Right kidney (tissue), 9 donors: ENCODE measurements around the gene ITGB3BP.
"Not testable (repeated sequence)": the region's sequence is repeated elsewhere in the genome, so short reads cannot be mapped to it uniquely, and the experiment has no call there.

Experiments
- DNase-seq: peaks from one replicate; pipeline ENCODE4 v3.0.0-alpha.2; 2016
- long read RNA-seq, 8 donors: transcript quantifications; one replicate each; lab custom pipeline, GENCODE V29; 2026

The ITGB3BP gene, protein sequence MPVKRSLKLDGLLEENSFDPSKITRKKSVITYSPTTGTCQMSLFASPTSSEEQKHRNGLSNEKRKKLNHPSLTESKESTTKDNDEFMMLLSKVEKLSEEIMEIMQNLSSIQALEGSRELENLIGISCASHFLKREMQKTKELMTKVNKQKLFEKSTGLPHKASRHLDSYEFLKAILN
- long read RNA-seq, donor 1, transcript ITGB3BP-201 (9 exons, 948 nt), result major isoform, 30 of 96 reads
- long read RNA-seq, donor 1, transcript ITGB3BP-214 (2 exons, 589 nt), result minor isoform, 5 of 96 reads
- long read RNA-seq, donor 1, transcript ITGB3BP-212 (10 exons, 1,285 nt), result minor isoform, 14 of 96 reads
- long read RNA-seq, donor 1, partial matches to known transcripts, result 36 of 96 reads
- long read RNA-seq, donor 1, other reads (novel, unspliced or antisense), result 7 of 96 reads
- long read RNA-seq, donor 2, transcript ITGB3BP-201 (9 exons, 948 nt), result major isoform, 15 of 27 reads
- long read RNA-seq, donor 2, partial matches to known transcripts, result 5 of 27 reads
- long read RNA-seq, donor 2, other reads (novel, unspliced or antisense), result 0 of 27 reads
- long read RNA-seq, donor 3, transcript ITGB3BP-201 (9 exons, 948 nt), result major isoform, 12 of 15 reads
- long read RNA-seq, donor 3, partial matches to known transcripts, result 0 of 15 reads
- long read RNA-seq, donor 3, other reads (novel, unspliced or antisense), result 0 of 15 reads
- long read RNA-seq, donor 4, transcript ITGB3BP-201 (9 exons, 948 nt), result major isoform, 19 of 73 reads
- long read RNA-seq, donor 4, partial matches to known transcripts, result 48 of 73 reads
- long read RNA-seq, donor 4, other reads (novel, unspliced or antisense), result 0 of 73 reads
- long read RNA-seq, donor 5, transcript ITGB3BP-212 (10 exons, 1,285 nt), result minor isoform, 7 of 67 reads
- long read RNA-seq, donor 5, transcript ITGB3BP-201 (9 exons, 948 nt), result major isoform, 14 of 67 reads
- long read RNA-seq, donor 5, partial matches to known transcripts, result 33 of 67 reads
- long read RNA-seq, donor 5, other reads (novel, unspliced or antisense), result 11 of 67 reads
- long read RNA-seq, donor 6, transcript ITGB3BP-201 (9 exons, 948 nt), result major isoform, 16 of 105 reads
- long read RNA-seq, donor 6, partial matches to known transcripts, result 72 of 105 reads
- long read RNA-seq, donor 6, other reads (novel, unspliced or antisense), result 11 of 105 reads
- long read RNA-seq, donor 7, transcript ITGB3BP-212 (10 exons, 1,285 nt), result minor isoform, 9 of 42 reads
- long read RNA-seq, donor 7, transcript ITGB3BP-201 (9 exons, 948 nt), result major isoform, 23 of 42 reads
- long read RNA-seq, donor 7, partial matches to known transcripts, result 6 of 42 reads
- long read RNA-seq, donor 7, other reads (novel, unspliced or antisense), result 0 of 42 reads
- long read RNA-seq, donor 8, transcript ITGB3BP-212 (10 exons, 1,285 nt), result minor isoform, 7 of 33 reads
- long read RNA-seq, donor 8, transcript ITGB3BP-201 (9 exons, 948 nt), result major isoform, 23 of 33 reads
- long read RNA-seq, donor 8, partial matches to known transcripts, result 0 of 33 reads
- long read RNA-seq, donor 8, other reads (novel, unspliced or antisense), result 0 of 33 reads

DNA sequence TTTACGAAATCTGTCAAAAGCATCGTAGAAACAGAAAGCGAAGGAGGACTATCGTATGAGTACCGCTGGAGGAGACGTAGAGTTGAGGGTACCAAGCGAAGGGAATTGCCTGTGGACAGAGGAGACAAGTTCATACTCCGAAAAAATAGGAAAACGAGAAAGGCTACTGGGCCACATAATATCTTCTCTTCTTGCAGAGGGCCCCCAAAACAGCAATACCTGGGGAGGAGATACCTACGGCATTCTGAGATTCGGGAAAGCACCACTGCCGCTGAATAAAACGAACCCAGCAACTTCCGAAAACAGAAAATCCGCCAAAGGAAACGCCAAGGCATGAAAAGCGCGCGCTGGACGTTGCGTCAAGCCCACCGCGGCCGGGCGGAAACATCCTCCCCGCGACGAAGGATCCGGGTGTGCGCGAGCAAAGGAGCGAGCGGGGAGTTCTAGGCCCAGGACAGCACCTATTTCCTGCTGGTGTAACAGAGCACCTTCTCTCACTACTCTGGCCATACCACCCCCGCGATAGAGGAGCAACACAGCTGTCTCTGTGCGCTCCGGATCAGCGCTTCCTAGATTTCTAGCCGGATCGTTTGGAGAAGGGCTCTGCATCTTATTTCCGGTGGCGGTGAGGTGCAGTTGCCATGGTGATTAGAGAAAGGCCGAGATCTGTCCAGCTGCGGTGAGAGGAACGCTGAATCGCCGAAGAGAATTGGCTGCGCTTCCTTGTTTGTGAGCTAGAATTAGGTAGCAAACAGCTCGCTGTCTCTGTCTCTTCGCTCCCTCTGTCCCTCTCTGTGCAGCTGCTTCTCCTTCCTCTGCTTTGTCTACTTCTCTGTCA lies at the start of gene ITGB3BP, which contains the start of gene EFCAB7:
Gene ITGB3BP (minus strand): TSS at position 335 of the 838 bp plus-strand sequence. CDS start 92 bp downstream, at position 243.
Gene EFCAB7 (plus strand): TSS at position 635 of the 838 bp plus-strand sequence. CDS start 2,048 bp downstream, outside the sequence.
- peak; percentile 95 for DNase-seq

DNA sequence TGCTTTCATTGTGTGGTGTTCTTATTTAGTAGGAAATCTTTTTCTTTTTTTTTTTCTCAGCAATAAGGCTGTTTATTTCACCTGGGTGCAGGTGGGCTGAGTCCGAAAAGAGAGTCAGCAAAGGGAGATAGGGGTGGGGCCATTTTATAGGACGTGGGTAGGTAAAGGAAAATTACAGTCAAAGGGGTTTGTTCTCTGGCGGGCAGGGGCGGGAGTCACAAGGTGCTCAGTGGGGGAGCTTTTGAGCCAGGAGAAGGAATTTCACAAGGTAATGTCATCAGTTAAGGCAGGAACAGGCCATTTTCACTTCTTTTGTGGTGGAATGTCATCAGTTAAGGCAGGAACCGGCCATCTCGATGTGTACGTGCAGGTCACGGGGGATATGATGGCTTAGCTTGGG lies 49.7 kb upstream of the ITGB3BP start:
- not testable (repeated sequence) for DNase-seq

DNA sequence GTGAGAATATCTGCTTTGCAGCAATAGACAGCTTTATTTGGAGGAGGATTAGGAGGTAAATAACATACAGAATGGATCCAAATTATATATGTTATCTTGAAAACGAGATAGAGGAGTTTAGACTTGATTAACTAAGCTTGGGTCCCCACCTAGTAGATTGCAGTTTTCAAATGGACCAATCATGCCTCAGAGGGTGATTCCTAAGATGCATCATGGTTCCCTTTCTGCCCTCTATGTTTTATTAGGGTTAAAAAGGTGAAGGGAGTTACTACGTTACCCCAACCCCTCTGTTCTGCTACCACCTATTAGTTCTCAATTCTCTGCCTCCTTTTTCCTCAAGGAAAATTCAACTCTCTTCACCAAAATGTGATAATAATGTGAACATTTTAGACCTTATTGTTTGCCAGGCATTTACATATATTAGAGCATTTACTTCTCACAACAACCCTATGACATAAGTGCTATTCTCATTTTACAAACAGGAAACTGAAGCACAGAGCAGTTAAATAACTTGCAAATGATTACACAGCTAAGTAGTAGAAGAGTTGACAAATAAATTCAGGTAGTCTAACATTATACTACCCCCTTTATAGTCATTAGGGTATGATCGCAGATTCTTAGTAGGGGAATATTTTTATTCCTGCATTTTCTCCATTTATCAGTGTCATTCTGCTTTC lies 46.8 kb upstream of the ITGB3BP start:
- no peak for DNase-seq

DNA sequence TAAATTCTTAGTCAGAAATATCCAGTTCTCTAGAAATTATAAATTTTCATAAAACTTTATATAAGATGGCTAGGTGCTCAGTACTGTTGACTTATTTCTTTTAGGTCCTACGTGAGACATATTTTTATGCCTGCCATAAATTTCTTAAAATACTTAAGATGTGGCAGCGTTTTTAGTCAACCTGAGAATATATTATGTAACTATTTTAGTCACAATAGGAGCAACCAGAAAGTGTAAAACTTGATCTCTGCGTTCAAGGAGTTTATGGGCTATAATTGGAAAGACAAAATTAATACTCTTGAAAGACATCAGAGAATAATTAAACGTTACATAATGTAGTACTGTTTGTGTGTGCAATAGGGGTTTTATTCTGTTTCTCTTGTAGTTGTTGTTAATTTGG lies 46.0 kb upstream of the ITGB3BP start:
- DNase-seq, result no peak

DNA sequence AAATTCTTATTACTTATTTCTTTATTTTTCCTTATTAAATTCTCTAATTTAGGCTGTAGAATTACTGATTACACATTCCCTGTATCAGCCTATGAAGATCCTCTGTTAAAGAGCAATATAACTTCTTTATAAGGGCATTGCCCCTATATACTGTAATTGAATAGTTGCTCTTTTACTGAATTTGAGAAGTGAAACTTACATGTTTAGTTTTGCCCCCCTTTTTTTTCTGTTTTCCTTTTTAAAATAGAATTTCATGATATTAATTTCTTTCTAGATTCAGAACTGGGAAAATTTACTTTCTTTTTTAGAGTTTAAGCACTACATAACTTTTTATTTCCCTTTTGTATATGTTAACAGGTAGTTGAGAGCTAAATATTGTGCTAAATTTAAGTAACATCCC lies 40.7 kb upstream of the ITGB3BP start:
- no peak for DNase-seq

DNA sequence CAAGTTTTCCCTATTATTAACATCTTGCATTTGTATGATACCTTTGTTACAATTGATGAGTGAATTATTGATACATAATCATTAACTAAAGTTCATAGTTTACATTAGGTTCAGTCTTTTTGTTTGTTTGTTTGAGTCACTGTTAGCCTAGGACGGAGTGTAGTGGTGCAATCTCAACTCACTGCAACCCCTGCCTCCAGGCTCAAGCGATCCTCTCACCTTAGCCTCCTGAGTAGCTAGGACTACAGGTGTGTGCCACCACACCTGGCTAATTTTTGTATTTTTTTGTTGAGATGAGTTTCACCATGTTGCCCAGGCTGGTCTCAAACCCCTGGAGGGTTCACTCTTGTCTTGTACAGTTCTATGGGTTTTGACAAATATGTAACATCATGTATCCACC lies 36.3 kb upstream of the ITGB3BP start:
- DNase-seq, result no peak

DNA sequence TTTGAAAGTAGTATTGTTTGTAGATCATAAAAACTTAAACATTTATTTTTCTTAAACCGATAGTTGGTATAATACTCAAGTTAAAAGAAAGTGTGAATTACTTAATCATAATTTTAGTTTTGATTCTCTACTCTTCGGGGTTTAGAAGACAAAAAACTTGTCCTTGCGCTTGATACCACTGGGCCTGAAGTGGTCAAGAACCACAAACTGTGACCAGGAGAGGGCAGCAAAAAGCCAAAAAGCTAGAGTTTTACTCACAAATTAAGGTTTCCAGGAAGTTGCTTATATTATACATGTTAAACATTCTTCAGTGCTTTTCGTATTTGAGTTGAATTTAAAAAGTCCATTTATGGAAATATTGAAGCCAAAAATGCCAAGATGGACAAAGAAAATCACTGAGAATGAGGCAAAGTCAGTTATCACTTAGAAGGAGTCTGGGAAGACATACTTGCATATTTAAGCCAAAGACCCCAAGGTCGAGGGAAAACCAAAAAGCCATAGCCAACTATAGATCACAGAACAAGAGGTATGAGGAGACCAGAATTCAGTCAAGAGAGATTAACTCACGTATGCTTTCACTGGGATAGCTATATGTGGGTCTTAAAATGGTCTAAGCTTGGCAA lies 34.5 kb upstream of the ITGB3BP start:
- no peak for DNase-seq

DNA sequence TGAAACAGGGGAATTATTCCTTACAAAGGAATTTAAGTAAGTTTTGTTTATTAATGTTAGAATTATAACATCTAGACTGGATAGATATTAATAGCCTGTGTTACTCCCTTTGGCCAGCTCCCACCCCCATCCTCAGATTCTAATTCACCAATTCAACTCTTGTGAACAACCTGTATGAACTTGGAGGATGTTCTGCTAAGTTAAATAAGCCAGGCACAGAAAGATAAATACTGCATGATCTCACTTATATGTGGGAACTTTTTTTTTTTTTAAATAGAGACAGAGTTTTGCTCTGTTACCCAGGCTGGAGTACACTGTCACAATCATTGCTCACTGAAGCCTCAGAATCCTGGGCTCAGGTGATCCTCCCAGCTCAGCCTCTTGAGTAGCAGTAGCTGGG lies 32.5 kb upstream of the ITGB3BP start:
- no peak for DNase-seq

DNA sequence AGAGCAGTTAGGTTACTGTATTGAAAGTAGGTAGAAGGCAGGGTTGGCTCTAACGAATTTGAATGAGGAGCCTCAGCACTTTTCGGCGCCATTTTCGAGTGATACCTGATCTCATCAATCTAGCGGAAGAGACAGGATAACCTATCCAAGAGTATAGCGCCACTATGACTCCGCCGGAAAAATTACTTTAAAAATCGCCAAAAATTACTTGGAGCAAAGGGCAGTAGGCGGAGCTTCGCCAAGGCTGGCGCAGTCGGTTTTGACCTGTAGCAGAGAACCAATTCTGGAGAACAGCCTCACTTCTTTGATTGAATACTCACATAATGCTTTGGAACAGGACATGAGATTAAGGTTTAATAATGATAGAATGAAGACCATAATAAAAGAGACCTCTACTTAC lies 25.9 kb upstream of the ITGB3BP start:
- no peak for DNase-seq

DNA sequence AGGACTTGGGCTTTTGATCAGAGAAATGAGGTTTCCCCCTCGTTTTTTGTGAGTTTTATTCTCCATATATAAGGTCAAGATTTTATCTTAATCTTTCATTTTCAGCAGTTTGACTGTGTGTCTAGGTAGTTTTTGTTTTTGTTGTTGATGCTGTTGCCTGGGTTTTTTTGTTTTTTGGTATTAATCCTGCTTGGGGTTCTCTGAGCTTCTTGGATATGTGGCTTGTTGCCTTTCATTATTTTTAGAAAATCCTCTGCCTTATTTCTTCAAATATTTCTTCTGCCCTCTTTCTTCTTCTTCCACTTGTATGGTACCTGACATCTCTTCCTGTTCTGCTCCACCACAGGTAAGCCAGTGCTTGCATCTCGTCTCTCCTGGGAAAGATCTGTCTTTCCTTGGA lies 25.3 kb upstream of the ITGB3BP start:
- DNase-seq, result no peak

DNA sequence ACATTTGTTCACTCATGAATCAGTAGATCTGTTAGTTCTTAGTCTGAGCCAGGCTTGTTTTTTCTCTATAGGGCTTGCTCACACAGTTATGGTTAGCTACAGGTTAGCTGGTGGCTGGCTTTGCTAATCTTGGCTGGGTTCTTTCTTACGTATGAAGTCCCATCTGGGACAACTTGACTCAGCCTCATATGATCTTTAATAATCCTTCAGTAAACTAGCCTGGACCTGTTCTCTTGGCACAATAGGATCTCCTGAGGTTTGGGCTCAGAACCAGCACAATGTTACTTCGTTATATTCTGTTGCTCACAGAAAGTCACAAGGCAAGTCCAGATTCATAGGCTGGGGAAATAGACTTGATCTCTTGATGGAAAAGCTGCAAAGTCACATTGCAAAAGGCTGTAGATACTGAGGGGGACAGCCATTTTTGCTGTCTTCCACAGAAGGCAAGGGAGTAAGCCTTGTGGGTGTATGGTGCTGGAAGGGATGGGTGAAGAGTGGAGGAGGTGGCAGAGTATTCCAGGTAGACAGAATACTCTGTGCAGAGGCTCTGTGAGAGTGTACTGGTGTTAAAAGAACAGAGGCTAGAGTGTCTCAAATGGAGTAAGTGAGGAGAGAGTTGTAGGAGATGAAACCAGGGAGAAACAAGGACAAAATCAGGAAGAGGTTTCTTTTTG lies 24.7 kb upstream of the ITGB3BP start:
- DNase-seq, result no peak

DNA sequence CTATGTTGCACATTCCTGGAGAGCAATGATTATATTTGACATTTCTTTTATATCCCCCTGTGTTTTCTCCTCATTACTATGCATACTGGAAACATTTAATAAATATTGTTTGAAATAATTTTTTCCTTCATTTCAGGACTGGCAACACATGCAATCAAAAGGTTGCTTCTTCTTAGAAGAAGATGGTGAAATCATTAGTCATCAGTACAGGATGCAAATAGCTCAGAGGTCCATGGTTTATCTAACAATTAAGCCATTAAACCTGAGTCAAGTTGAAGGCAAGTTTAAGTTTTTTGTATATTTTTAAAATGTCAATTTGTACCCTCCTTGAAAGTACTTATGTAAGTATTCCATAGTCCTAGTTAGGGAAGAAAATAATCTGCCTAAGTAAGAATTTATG lies 22.8 kb upstream of the ITGB3BP start:
- DNase-seq, result no peak

DNA sequence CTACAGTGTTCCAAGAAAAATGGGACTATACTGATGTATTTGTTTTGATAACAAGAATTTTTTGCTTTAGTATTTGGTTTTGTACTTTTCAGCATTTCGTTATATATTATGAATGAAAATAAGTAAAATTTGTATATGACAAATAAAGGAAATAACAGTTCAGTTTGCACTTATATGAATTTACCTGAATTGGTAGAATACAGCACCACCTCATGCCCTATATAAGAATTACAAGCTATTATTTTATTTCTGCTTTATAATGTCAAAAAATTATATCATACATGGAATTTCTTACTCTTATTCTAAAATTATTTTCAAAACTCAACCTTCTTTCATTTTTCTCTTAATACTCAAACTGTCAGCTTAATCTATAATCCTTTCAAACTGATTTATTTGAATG lies 14.9 kb upstream of the ITGB3BP start:
- no peak for DNase-seq

DNA sequence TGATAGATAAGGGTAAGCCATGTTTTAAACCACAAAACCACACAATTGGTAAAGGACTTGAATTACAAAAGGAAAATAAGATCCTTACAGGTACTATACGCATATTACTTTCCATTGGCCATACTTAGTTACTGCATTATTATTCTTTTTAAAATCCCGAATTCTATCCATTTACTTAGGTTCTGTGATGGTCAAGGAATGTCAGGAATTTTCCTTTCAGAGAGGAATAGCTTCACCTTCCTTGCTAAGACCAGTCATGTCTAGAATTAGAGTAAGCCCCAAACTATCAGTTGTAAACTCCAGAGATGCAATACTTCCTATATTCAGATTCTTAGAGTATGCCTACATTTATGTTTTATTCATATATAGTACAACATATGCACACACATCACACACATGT lies 14.0 kb upstream of the ITGB3BP start:
- no peak for DNase-seq

DNA sequence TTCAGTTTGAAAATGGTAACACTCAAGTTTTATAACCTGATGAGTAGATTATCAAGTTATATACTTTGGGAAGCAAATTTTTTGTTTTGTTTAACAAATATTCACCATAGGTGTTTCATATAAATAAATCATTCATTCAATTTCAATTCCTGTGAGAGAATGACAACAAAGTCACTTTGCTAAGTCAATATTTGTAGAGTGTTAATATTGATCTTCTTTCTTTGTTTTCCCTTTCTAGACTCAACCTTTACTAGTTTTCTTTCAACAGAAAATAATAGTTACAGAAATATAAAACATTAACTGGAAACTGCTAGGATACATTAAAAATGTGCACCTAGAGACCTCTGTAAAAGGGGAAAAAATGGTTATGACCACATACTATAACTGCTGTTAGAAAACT lies 11.4 kb upstream of the ITGB3BP start:
- DNase-seq, result no peak

DNA sequence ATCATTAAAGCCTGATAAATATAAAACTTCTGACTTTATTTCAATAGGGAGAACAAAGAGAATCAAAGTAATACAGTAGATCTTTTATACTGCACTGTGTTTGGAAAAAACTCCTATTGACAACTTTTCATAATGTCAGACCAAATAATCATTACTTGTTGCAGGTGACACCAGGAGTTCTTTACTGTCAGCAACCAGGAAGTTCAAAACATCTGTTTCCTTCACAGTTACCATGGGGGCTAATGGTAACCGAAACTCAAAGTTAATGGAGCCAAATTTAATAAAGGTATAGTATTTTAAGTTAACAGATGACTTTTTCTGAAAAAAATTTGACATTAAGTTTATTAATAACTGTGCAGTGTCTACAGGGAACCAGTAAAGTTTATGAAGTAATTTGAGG lies 10.9 kb upstream of the ITGB3BP start:
- no peak for DNase-seq

DNA sequence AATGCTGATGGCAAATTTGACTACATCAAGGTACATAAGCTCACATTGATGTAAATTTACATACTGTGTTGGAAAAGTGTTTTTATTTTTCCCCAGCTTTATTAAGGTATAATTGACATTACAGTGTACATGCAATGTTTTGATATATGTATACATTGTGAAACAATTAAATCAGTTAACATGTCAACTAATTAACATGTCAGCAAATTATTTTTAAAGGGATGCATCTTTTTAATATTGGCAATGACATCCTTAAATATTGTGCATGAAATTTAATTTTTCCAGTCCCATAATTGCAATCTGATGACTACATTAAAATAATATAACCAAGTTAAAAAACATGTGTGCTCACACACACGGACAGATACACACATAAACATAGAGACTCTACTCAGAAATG lies 9.7 kb upstream of the ITGB3BP start:
- DNase-seq, result no peak

DNA sequence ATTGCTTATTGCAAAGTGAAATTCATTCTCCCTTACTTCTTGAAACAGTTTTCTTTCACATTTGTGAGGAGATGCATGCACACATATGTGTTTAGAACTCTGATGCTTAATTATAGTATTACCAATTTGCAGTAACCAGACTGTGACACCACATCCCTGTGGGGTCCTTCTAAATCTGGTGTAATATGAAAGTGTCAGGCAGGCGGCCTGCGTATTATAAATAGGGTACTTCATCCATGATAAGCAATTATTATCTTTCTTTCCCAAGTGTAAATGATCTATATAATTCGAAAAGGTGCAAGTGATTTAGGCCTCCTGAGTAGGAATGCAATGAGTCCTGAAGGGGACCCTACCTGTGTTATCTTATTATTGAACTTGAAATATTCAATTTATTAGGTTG lies 1.2 kb upstream of the ITGB3BP start:
- DNase-seq, result no peak

DNA sequence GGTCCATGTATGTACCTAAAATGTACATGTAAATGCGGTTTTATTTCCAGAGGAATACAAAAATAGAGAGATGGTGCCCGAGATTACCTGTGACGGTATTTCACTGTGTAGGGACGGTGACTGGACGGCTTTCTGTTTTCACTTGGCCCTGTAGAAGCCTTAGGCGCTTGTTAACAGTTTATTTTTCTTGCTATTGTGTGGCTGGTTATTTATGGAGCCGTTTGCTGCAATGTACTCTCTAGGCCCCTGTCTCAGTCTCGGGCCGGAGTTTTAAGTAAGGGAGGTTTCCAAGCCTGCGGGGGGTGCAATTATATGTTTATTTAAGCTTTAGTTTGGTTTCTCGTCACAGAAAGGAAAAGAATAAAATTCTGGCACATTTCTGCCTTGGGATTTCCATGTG lies 713 bp upstream of the ITGB3BP start:
- DNase-seq, result no peak
